Middle frontal gyrus (tissue), 1 donor: ENCODE data around the gene TM4SF18.
"Not testable (repeated sequence)": the region's sequence is repeated elsewhere in the genome, so short reads cannot be mapped to it uniquely, and the experiment has no call there.

Experiments used
- DNase-seq: peaks from one replicate; pipeline ENCODE4 v3.0.0-alpha.2; 2015; ENCODE audit warnings: low spot score; ENCODE audit errors: extremely low spot score

TM4SF18 gene

GRCh38 chr3:149333176-149333859 lies at the start of gene TM4SF18:
Gene TM4SF18, minus strand, starts transcription at chr3:149333636. Its CDS starts 254 bp downstream, at chr3:149333382.
- DNase-seq, result no peak

DNA sequence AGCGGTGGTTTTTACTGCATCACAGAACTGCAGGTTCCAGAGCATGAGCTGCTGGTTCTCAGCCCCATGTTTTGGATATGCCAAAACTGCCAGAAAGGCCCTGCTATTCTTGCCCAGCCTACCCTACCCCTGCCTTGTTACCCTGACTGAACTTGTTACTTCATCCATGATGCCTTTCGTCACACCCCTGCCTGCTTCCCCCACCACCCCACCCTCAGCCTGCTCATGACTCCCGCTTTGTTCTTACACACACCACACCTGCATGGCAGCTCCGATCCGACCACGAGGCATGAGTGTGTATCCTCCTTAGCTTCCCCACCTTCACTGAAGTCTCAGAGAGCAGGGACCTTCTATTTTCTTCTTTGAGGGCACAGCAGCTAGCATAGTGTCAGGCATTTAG lies 49.1 kb upstream of the TM4SF18 start:
- no peak for DNase-seq

GRCh38 chr3:149382101-149382467 lies 48.6 kb upstream of the TM4SF18 start:
- DNase-seq, result no peak

- no peak for DNase-seq
Measured at GRCh38 chr3:149381173-149382100, 48.0 kb upstream of the TM4SF18 start.

GRCh38 chr3:149380220-149380619 lies 46.8 kb upstream of the TM4SF18 start:
- not testable (repeated sequence) for DNase-seq

GRCh38 chr3:149378478-149379309 lies 45.3 kb upstream of the TM4SF18 start:
- no peak for DNase-seq

- DNase-seq, result no peak
Measured at GRCh38 chr3:149377408-149378364, 44.2 kb upstream of the TM4SF18 start, which contains the start of gene TM4SF1. Gene TM4SF1, minus strand, starts transcription at chr3:149377649. Its CDS starts 102 bp downstream, at chr3:149377547.

GRCh38 chr3:149376718-149377407 lies 43.4 kb upstream of the TM4SF18 start:
- no peak for DNase-seq

- no peak for DNase-seq
Measured at GRCh38 chr3:149375501-149376196, 42.2 kb upstream of the TM4SF18 start.

DNA sequence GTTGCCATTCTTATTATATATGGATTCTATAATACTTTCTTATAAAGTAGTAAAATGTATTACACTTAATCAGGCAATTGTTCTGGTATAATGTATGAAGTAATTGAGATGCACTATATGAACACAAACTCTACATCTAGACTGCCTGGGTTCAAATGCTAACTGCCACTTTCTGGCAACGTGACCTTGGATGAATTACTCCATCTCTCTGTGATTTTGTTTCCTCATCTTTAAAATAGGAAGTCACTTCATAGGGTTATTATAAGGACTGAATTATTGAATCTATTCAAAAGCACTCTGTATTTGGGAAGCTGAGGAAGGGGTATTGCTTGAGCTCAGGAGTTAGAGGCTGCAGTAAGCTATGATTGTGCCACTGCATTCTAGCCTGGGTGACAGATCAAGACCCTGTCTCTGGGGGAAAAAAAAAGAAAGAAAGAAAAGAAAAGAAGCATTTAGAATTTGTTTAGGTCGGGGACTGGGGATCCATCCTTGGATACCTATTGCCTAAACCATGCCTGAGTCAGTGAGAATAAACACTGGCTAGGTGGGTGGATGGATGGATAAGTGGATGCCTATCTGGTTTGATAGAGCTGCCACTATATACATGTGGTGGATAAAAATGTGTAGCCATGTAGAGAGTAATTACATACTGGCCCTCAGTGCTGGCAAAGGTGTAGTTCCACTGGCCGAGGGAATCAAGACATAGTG lies 41.5 kb upstream of the TM4SF18 start:
- DNase-seq, result no peak

GRCh38 chr3:149374391-149374790 lies 41.0 kb upstream of the TM4SF18 start:
- DNase-seq, result no peak

- no peak for DNase-seq
Measured at GRCh38 chr3:149373235-149374125, 40.0 kb upstream of the TM4SF18 start.

DNA sequence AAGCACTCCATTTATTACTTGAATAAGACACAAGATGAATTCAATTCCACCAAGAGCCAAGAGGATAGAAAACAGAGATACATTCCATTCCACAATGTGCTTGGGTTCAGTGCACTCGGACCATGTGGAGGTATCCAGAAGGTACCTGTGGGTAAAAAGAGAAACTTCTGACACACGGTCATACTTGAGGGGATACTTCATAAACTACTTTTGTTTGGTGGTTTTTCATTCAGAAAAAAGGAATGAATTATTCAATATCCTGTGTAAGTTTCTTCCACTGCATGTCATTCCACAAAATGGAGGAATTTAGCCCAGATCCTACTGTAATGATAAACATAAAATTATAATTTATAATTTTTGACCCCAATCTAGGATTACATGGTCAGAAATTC lies 38.3 kb upstream of the TM4SF18 start:
- DNase-seq, result no peak

DNA sequence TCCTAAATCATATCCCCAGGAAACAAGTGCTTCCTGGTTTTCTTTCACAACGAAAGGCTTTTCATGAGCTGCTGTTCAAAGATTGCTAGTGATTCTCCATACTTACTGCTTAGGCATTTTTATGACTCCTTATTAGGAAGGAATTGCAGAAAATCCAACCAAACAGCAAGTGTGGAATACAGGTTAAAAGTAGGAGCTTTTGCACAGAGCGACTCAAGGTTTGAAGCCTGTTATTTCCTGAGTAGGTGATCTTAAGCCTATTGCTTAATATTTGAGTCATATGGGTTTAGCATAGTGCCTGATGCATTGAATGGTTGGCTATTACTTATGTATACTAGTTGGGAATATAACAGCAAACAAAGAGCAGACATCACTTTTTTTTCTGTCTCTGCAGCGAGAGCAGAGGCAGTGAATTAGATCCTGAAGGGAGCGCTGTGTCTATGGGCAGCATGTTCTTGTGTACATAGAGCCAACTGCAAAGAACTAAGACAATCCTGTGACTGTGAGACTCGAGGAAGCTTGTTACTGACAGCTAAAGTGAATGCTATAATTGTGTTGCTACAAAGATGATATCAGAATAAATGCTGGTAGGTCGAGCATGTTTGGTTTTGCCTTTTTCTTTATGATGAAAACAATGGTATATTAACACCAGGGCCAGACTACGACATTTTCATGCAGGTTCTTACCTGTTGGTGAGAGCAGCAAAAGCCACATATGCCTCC lies 37.7 kb upstream of the TM4SF18 start:
- no peak for DNase-seq

DNA sequence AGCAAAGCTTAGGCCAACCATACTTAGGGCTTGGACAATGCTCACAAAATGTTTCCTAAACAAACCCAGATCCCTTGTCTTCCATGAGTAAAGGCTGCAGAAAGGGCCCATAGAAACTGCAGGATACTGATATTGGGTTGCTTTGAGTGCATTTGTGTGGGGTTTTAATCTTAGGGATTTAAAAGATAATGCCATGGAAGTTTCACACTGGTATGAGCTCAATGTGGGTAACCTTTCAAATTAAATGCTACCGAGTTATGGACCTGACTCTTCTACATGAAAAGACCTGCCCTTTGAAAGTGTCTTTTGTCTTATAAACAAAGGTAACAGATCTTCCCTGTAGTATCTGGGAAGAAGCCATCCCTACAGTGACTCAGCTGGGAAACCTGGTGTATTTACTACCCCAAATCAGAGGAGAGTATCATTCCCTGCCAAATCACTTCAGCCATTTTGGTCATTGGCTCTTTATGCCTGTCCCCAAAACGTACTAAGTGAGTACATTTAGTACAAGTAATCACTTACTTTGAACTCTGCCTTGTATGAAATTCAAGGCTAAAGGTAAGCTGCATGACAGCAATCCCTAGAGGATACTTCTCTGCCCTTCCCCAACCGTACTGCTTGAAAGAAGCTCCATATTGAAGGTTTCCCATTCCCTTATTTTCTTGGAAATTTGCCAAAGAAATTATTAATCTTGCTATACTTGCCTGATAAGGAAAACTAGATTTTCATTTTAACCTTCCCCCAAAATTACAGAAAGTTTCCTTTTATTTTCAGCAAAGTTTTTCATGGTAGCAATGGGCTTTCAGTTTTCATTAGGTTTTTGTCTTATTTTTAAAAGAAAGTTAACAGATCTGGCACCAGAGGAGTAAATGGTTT lies 36.8 kb upstream of the TM4SF18 start:
- DNase-seq, result no peak
